Trophoblast cell (in vitro differentiated cells and primary cell): ENCODE results near the gene CDK13.

Experiments used
- DNase-seq, 2 donors: peaks; one replicate each; pipeline ENCODE4 v3.0.0-alpha.2; 2016
- H2AFZ ChIP-seq: 2 replicates; pipeline ENCODE4 v1.6.1; 2013; ENCODE audit warnings: low read length, moderate library complexity, mild to moderate bottlenecking; ENCODE audit not compliant: insufficient read depth, poor library complexity
- H2AK5ac ChIP-seq: 2 replicates; pipeline ENCODE4 v1.6.1; 2013; ENCODE audit warnings: mild to moderate bottlenecking, low read length
- H2BK120ac ChIP-seq: 2 replicates; pipeline ENCODE4 v1.6.1; 2013; ENCODE audit warnings: low read length, mild to moderate bottlenecking, moderate library complexity; ENCODE audit not compliant: insufficient read depth, poor library complexity
- H2BK12ac ChIP-seq: 2 replicates; pipeline ENCODE4 v1.6.1; 2013; ENCODE audit warnings: mild to moderate bottlenecking, low read length, moderate library complexity
- H2BK5ac ChIP-seq: 2 replicates; pipeline ENCODE4 v1.6.1; 2013; ENCODE audit warnings: low read length, low read depth, moderate library complexity, mild to moderate bottlenecking; ENCODE audit not compliant: poor library complexity
- H3K14ac ChIP-seq: 2 replicates; pipeline ENCODE4 v1.6.1; 2013; ENCODE audit warnings: mild to moderate bottlenecking, low read length
- H3K18ac ChIP-seq: 2 replicates; pipeline ENCODE4 v1.6.1; 2013; ENCODE audit warnings: mild to moderate bottlenecking, low read length
- H3K23ac ChIP-seq: 2 replicates; pipeline ENCODE4 v1.6.1; 2013; ENCODE audit warnings: low read length
- H3K27ac ChIP-seq: 2 replicates; pipeline ENCODE4 v1.5.1; 2013; ENCODE audit warnings: low read depth, mild to moderate bottlenecking, inconsistent platforms, low read length, moderate library complexity
- H3K27me3 ChIP-seq: 2 replicates; pipeline ENCODE4 v1.6.1; 2013; ENCODE audit warnings: inconsistent platforms, mild to moderate bottlenecking, low read length, moderate library complexity; ENCODE audit not compliant: insufficient read depth
- H3K36me3 ChIP-seq, 2 experiments: 1 replicate in 1 of 2; 2 replicates in 1 of 2; pipeline ENCODE4 v1.6.1; 2013; ENCODE audit warnings: low read length in 2 of 2, mild to moderate bottlenecking in 2 of 2, moderate library complexity in 1 of 2; ENCODE audit not compliant: insufficient read depth in 2 of 2, control insufficient read depth in 1 of 2
- H3K4ac ChIP-seq: 2 replicates; pipeline ENCODE4 v1.6.1; 2013; ENCODE audit warnings: low read depth, mild to moderate bottlenecking, low read length, moderate library complexity
- H3K4me1 ChIP-seq, 2 experiments: 1 replicate in 1 of 2; 2 replicates in 1 of 2; pipeline ENCODE4 v1.6.1; 2013; ENCODE audit warnings: low read length in 2 of 2, mild to moderate bottlenecking in 2 of 2, moderate library complexity in 1 of 2; ENCODE audit not compliant: insufficient read depth in 2 of 2, control insufficient read depth in 1 of 2
- H3K4me2 ChIP-seq: 2 replicates; pipeline ENCODE4 v1.6.1; 2013; ENCODE audit warnings: inconsistent platforms, mild to moderate bottlenecking, low read length, moderate library complexity
- H3K4me3 ChIP-seq: 2 replicates; pipeline ENCODE4 v1.5.1; 2013; ENCODE audit warnings: mild to moderate bottlenecking, low read depth, low read length, inconsistent platforms
- H3K79me1 ChIP-seq: one replicate; pipeline ENCODE4 v1.6.1; 2013; ENCODE audit warnings: low read length
- H3K79me2 ChIP-seq: 2 replicates; pipeline ENCODE4 v1.6.1; 2013; ENCODE audit warnings: low read length, mild to moderate bottlenecking; ENCODE audit not compliant: control insufficient read depth, insufficient read depth, poor library complexity
- H3K9ac ChIP-seq: 2 replicates; pipeline ENCODE4 v1.6.1; 2013; ENCODE audit warnings: mild to moderate bottlenecking, low read length
- H3K9me3 ChIP-seq: 2 replicates; pipeline ENCODE4 v1.6.1; 2013; ENCODE audit warnings: low read depth, mild to moderate bottlenecking, control low read depth, inconsistent platforms, low read length; ENCODE audit not compliant: insufficient read depth
- H4K12ac ChIP-seq: 2 replicates; pipeline ENCODE4 v1.6.1; 2013; ENCODE audit warnings: low read depth, mild to moderate bottlenecking, low read length, moderate library complexity
- H4K8ac ChIP-seq: 2 replicates; pipeline ENCODE4 v1.6.1; 2013; ENCODE audit warnings: low read depth, mild to moderate bottlenecking, low read length, moderate library complexity
- H4K91ac ChIP-seq: one replicate; pipeline ENCODE4 v1.6.1; 2013; ENCODE audit warnings: low read depth, mild to moderate bottlenecking, low read length, moderate library complexity
- WGBS: extraction: QIAGEN DNeasy Blood & Tissue Kit; methylation state at CpG from one replicate; pipeline ENCODE4 v1.1.7; 2013; ENCODE audit warnings: missing lambda C conversion rate; ENCODE audit not compliant: insufficient read length, insufficient coverage; ENCODE audit errors: extremely low coverage; 5-methylcytosine and 5-hydroxymethylcytosine counted together

CDK13 gene

GRCh38 chr7:39924122-39924521 lies 25.9 kb upstream of the CDK13 start:
- no peaks in the 10 kb centered on the region for H3K27me3 ChIP-seq
- WGBS = no CpG with 5 or more reads among the region's 2 CpGs
- no peak overlapping the region for H2BK120ac ChIP-seq
- no peaks in the 10 kb centered on the region for H3K4me1 ChIP-seq
- no peaks in the 10 kb centered on the region for H3K9me3 ChIP-seq
- H2BK12ac ChIP-seq = no peak overlapping the region
- no peak overlapping the region for H3K18ac ChIP-seq
- no peak overlapping the region for H3K4me2 ChIP-seq
- no peak overlapping the region for H3K14ac ChIP-seq
- no peak overlapping the region for H2AFZ ChIP-seq
- no peak overlapping the region for H4K8ac ChIP-seq
- H3K79me1 ChIP-seq = no peaks in the 10 kb centered on the region
- no peak overlapping the region for H3K9ac ChIP-seq
- no peak overlapping the region for H3K23ac ChIP-seq
- no peaks in the 10 kb centered on the region for H3K36me3 ChIP-seq
- no peak overlapping the region for H2BK5ac ChIP-seq
- H3K4me3 ChIP-seq = no peak overlapping the region
- H4K12ac ChIP-seq = no peak overlapping the region
- H3K79me2 ChIP-seq = no peaks in the 10 kb centered on the region
- H4K91ac ChIP-seq = no peak overlapping the region
- H3K4ac ChIP-seq = no peak overlapping the region
- no peak overlapping the region for H2AK5ac ChIP-seq
- DNase-seq = peak in 1 of 2 donors; percentile 58
- no peak overlapping the region for H3K27ac ChIP-seq

DNA sequence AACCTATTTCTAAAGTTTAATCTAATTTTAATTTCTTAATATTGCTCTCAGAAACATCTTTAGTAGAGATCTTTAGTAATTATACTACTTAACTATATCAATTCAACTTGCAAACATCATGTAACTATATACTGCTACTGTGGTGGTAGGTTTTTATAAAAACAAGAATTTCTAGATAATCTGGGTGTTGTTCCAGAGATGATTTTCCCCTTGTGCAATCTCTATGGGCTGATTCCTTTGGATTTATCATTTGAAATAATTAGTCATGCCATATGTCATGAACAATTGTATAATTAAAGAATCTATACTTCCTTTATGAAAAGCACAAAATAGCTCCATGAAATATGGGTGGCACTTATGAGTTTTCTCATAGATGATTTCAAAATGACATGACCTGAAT lies 23.9 kb upstream of the CDK13 start:
- no peak overlapping the region for H2BK5ac ChIP-seq
- no peak overlapping the region for H4K91ac ChIP-seq
- no peaks in the 10 kb centered on the region for H3K79me2 ChIP-seq
- no peak overlapping the region for H3K4me2 ChIP-seq
- H3K18ac ChIP-seq = no peak overlapping the region
- H3K9ac ChIP-seq = no peak overlapping the region
- H3K79me1 ChIP-seq = no peaks in the 10 kb centered on the region
- H3K36me3 ChIP-seq = no peaks in the 10 kb centered on the region
- H2AK5ac ChIP-seq = no peak overlapping the region
- no peak overlapping the region for H3K4ac ChIP-seq
- no peak overlapping the region for H3K14ac ChIP-seq
- H3K27ac ChIP-seq = no peak overlapping the region
- H4K8ac ChIP-seq = no peak overlapping the region
- no peak for DNase-seq
- H3K4me3 ChIP-seq = no peak overlapping the region
- H3K9me3 ChIP-seq = no peaks in the 10 kb centered on the region
- H3K23ac ChIP-seq = no peak overlapping the region
- no peak overlapping the region for H2BK120ac ChIP-seq
- no peak overlapping the region for H4K12ac ChIP-seq
- H3K27me3 ChIP-seq = no peaks in the 10 kb centered on the region
- H2BK12ac ChIP-seq = no peak overlapping the region
- no peaks in the 10 kb centered on the region for H3K4me1 ChIP-seq
- no peak overlapping the region for H2AFZ ChIP-seq

- WGBS = no CpG with 5 or more reads among the region's 7 CpGs
- Histone ChIP-seq H3K9ac (no peak overlapping the region), H4K8ac (no peak overlapping the region), H3K79me2 (no peaks in the 10 kb centered on the region), H2BK12ac (no peak overlapping the region), H3K27me3 (no peaks in the 10 kb centered on the region), H2BK5ac (no peak overlapping the region), H4K12ac (no peak overlapping the region), H2AFZ (no peak overlapping the region), H3K23ac (no peak overlapping the region), H3K4me3 (no peak overlapping the region), H3K14ac (no peak overlapping the region), H3K18ac (no peak overlapping the region), H3K27ac (no peak overlapping the region), H3K4me1 (no peaks in the 10 kb centered on the region), H3K79me1 (no peaks in the 10 kb centered on the region), H3K4me2 (no peak overlapping the region), H4K91ac (no peak overlapping the region), H3K9me3 (no peaks in the 10 kb centered on the region), H2BK120ac (no peak overlapping the region), H3K36me3 (no peaks in the 10 kb centered on the region), H3K4ac (no peak overlapping the region), H2AK5ac (no peak overlapping the region)
- DNase-seq = no peak
These were observed 23.0 kb upstream of the CDK13 start for GRCh38 chr7:39927018-39927417.

DNA sequence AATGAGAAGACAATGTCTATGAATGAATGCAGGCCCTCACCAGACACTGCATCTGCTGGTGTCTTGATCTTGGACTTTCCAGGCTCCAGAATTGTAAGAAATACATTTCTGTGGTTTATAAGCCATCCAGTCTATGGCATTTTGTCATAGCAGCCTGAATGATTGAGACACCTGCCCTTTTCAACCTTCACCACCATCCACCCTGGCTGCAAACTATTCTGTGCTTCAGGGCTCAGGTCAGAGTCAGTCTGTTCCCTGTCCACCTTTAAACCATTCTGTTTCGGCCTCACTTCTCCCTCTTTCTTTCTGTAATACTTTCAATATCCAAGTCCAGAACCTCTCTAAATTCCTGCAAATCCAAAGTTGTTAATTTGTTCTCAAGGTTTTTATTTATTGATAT lies 15.9 kb upstream of the CDK13 start:
- H4K8ac ChIP-seq = no peak overlapping the region
- H2BK12ac ChIP-seq = no peak overlapping the region
- H3K14ac ChIP-seq = no peak overlapping the region
- no peak overlapping the region for H3K4me3 ChIP-seq
- H3K27me3 ChIP-seq = no peaks in the 10 kb centered on the region
- no peaks in the 10 kb centered on the region for H3K9me3 ChIP-seq
- H2BK120ac ChIP-seq = no peak overlapping the region
- no peak overlapping the region for H3K9ac ChIP-seq
- H2BK5ac ChIP-seq = no peak overlapping the region
- H3K79me1 ChIP-seq = no peaks in the 10 kb centered on the region
- H3K4me1 ChIP-seq = no peaks in the 10 kb centered on the region
- no peak overlapping the region for H3K18ac ChIP-seq
- no peak overlapping the region for H3K23ac ChIP-seq
- no peak overlapping the region for H2AFZ ChIP-seq
- H4K12ac ChIP-seq = no peak overlapping the region
- H3K79me2 ChIP-seq = no peaks in the 10 kb centered on the region
- H3K36me3 ChIP-seq = no peaks in the 10 kb centered on the region
- no CpG with 5 or more reads among the region's 1 CpG for WGBS
- no peak overlapping the region for H3K4ac ChIP-seq
- no peak overlapping the region for H3K27ac ChIP-seq
- H2AK5ac ChIP-seq = no peak overlapping the region
- H3K4me2 ChIP-seq = no peak overlapping the region
- DNase-seq = no peak
- no peak overlapping the region for H4K91ac ChIP-seq

GRCh38 chr7:39936761-39937160 lies 13.3 kb upstream of the CDK13 start:
- Histone ChIP-seq H3K27ac (no peak overlapping the region), H3K36me3 (no peaks in the 10 kb centered on the region), H2AK5ac (no peak overlapping the region), H3K27me3 (no peaks in the 10 kb centered on the region), H2AFZ (no peak overlapping the region), H3K4me3 (no peak overlapping the region), H2BK12ac (no peak overlapping the region), H4K8ac (no peak overlapping the region), H3K4me1 (no peaks in the 10 kb centered on the region), H3K4me2 (no peak overlapping the region), H3K79me1 (no peaks in the 10 kb centered on the region), H3K9me3 (no peaks in the 10 kb centered on the region), H3K14ac (no peak overlapping the region), H3K23ac (no peak overlapping the region), H3K9ac (no peak overlapping the region), H3K79me2 (no peaks in the 10 kb centered on the region), H3K18ac (no peak overlapping the region), H2BK120ac (no peak overlapping the region), H3K4ac (no peak overlapping the region), H2BK5ac (no peak overlapping the region), H4K91ac (no peak overlapping the region), H4K12ac (no peak overlapping the region)
- WGBS = no CpG with 5 or more reads among the region's 3 CpGs
- DNase-seq = no peak
